ENCODE data around the gene RNF166. TPM values are rescaled to one million over a fixed set of nuclear protein-coding genes. Genes with fewer than 3 reads are reported as not detected.
A peak's percentile ranks its signal among the peaks of the same experiment; 100 is the strongest.

RNF166 gene
- total and polyA plus RNA-seq, 5 donors: 15.0 to 23.8 (median 18.4) TPM

DNA sequence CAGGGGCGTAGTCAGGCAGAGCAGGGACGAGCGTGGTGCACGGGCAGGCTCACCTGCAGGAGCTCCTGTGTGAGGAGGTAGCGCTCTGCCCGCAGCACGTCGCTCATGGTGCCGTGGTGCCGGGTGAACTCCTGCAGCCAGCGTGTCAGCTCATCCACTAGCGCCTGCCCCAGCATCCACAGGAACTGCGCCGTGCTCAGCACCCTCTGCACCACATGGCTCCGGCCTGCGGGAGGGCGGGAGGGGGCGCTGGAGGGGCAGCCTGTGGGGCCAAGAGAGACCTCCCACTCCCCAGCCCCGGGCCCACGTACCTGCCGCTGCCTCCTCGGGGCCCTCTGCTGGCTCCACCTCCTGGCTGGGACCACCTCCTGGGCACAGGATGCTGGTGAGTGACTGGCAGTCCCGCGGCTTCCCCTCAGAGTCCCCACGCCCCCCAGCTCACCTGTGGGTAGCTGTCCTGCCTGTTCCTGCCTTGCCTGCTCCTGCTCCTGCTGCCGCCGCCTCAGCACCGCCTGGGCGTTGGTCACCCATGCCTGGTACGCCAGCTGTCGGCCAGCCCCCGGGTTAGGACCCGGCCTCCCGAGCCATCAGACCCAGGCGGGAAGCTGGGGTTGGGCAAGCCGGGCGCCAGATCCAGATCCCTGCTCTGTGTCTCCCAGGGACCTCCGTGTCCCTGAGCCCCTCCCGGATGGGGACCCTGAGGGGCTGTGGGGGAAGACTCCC lies 16.7 kb upstream of the RNF166 start:
- no peak overlapping the region for H3K27ac ChIP-seq (ENCODE audit: low read length)
- DNase-seq (no peak), ATAC-seq (no peak)
- no peak overlapping the region for H3K4me3 ChIP-seq (ENCODE audit: low read length)
- no peaks in the 10 kb centered on the region for H3K9me3 ChIP-seq (ENCODE audit: control insufficient read depth, low read length)
- intact Hi-C loops (cut with DNase I): no loop called here
- H3K27me3 ChIP-seq (ENCODE audit: control insufficient read depth, insufficient read depth): no peaks in the 10 kb centered on the region
- WGBS: 95% methylated on average over 39 of the region's 39 CpGs
- no peaks in the 10 kb centered on the region for H3K4me1 ChIP-seq (ENCODE audit: control insufficient read depth, insufficient read depth, low read length)

DNA sequence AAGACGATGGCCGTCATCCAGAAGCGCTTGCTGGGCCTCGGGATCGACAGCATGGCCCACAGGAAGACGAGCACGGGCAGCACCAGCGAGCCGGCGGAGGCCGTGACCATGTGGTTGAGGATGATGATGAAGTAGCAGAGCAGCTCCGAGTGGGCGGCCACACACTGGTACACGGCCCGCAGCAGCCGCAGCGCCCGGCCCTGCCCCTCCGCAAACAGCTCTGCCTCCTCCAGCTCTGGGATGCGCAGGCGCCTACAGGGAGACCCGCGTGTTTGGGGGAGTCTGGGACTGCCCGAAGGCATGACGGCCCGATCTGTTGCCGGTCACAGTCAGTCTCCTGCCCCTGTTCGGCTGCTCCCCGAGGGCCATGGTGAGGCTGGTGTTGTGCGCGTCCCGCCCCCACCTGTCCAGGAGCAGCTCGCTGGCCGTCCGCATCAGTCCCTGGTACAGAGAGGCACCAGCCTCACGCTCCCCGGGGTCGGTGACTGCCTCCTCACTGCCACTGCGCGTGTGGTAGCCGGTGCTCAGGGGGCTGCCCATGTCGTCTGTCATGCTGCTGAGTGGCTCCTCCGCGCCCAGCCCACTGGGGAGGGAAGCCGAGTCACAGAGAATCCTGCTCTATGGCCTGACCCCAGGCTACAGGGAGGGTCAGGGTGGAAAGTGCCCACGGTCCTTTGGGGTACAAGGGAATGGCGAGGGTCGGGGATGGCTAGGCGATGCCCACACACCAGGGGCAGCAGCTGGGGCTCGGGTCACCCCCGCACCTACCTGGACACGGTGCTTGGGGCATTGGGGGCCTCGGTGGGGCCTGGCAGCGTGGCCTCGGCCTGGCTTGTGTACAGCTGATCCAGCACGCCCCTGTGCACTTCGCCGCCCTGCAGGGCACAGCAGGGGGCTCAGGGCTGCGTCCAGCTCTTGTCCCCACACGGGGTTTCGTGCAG lies 15.9 kb upstream of the RNF166 start:
- Histone ChIP-seq H3K9me3 (ENCODE audit: control insufficient read depth, low read length) (no peaks in the 10 kb centered on the region), H3K4me1 (ENCODE audit: control insufficient read depth, insufficient read depth, low read length) (no peaks in the 10 kb centered on the region), H3K27me3 (ENCODE audit: control insufficient read depth, insufficient read depth) (no peaks in the 10 kb centered on the region), H3K27ac (ENCODE audit: low read length) (no peak overlapping the region), H3K4me3 (ENCODE audit: low read length) (no peak overlapping the region)
- ATAC-seq: no peak
- WGBS: 95% methylated on average over 61 of the region's 61 CpGs
- no peak for DNase-seq
- intact Hi-C loops (cut with DNase I): no loop called here

- WGBS: 97% methylated on average over 17 of the region's 17 CpGs
Measured at GRCh38 chr16:88721236-88721635, 15.0 kb upstream of the RNF166 start.

GRCh38 chr16:88720396-88720970 lies 14.3 kb upstream of the RNF166 start:
- DNase-seq (no peak), ATAC-seq (no peak)
- Histone ChIP-seq H3K9me3 (ENCODE audit: control insufficient read depth, low read length) (no peaks in the 10 kb centered on the region), H3K27ac (ENCODE audit: low read length) (no peak overlapping the region), H3K27me3 (ENCODE audit: control insufficient read depth, insufficient read depth) (no peaks in the 10 kb centered on the region), H3K4me1 (ENCODE audit: control insufficient read depth, insufficient read depth, low read length) (no peaks in the 10 kb centered on the region), H3K4me3 (ENCODE audit: low read length) (no peak overlapping the region)
- WGBS: 93% methylated on average over 23 of the region's 23 CpGs
- intact Hi-C loops (cut with DNase I): no loop called here

More at GRCh38 chr16:88721236-88721635, 15.0 kb upstream of the RNF166 start:
- no peak for ATAC-seq
- no peak for DNase-seq
- Histone ChIP-seq H3K27me3 (ENCODE audit: control insufficient read depth, insufficient read depth) (no peaks in the 10 kb centered on the region), H3K27ac (ENCODE audit: low read length) (no peak overlapping the region), H3K4me3 (ENCODE audit: low read length) (no peak overlapping the region), H3K9me3 (ENCODE audit: control insufficient read depth, low read length) (no peaks in the 10 kb centered on the region), H3K4me1 (ENCODE audit: control insufficient read depth, insufficient read depth, low read length) (no peaks in the 10 kb centered on the region)
- intact Hi-C loops (cut with DNase I): no loop called here

- Histone ChIP-seq H3K4me1 (ENCODE audit: control insufficient read depth, insufficient read depth, low read length) (no peaks in the 10 kb centered on the region), H3K27ac (ENCODE audit: low read length) (no peak overlapping the region), H3K27me3 (ENCODE audit: control insufficient read depth, insufficient read depth) (no peaks in the 10 kb centered on the region), H3K4me3 (ENCODE audit: low read length) (no peak overlapping the region), H3K9me3 (ENCODE audit: control insufficient read depth, low read length) (no peaks in the 10 kb centered on the region)
- no peak for DNase-seq
- intact Hi-C loops (cut with DNase I): no loop called here
- ATAC-seq: no peak
- WGBS: 96% methylated on average over 19 of the region's 19 CpGs
Measured at GRCh38 chr16:88719933-88720296, 13.7 kb upstream of the RNF166 start.

GRCh38 chr16:88719267-88719932 lies 13.2 kb upstream of the RNF166 start:
- Histone ChIP-seq H3K27ac (ENCODE audit: low read length) (no peak overlapping the region), H3K4me1 (ENCODE audit: control insufficient read depth, insufficient read depth, low read length) (no peaks in the 10 kb centered on the region), H3K4me3 (ENCODE audit: low read length) (no peak overlapping the region), H3K27me3 (ENCODE audit: control insufficient read depth, insufficient read depth) (no peaks in the 10 kb centered on the region), H3K9me3 (ENCODE audit: control insufficient read depth, low read length) (no peaks in the 10 kb centered on the region)
- DNase-seq (peak in 2 of 3 donors; percentile 79 to 82), ATAC-seq (peak; percentile 22 to 48)
- intact Hi-C loops (cut with DNase I): no loop called here
- WGBS: 83% methylated on average over 29 of the region's 29 CpGs

DNA sequence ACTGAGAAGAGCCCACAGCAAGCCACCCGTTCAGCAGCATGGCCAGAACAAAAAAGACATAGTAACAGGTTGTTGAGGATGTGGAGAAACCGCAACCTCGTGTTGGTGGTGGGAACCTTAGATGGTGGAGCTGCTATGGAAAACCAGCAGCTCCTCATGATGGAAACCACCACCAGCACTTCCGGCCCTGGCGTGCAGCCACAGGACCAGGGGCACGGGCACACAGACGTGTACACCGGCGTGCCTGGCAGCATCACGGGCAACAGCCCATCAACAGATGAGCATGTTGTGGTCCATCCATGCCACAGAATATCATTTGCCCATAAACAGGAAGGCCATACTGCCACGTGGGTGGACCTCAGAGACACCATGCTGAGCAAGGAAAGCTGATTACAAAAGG lies 12.0 kb upstream of the RNF166 start:
- intact Hi-C loops (cut with DNase I): no loop called here
- ATAC-seq (no peak), DNase-seq (no peak)
- Histone ChIP-seq H3K9me3 (ENCODE audit: control insufficient read depth, low read length) (no peaks in the 10 kb centered on the region), H3K27me3 (ENCODE audit: control insufficient read depth, insufficient read depth) (no peaks in the 10 kb centered on the region), H3K4me3 (ENCODE audit: low read length) (no peak overlapping the region), H3K27ac (ENCODE audit: low read length) (no peak overlapping the region), H3K4me1 (ENCODE audit: control insufficient read depth, insufficient read depth, low read length) (no peaks in the 10 kb centered on the region)
- 91% methylated on average over 11 of the region's 11 CpGs for WGBS

DNA sequence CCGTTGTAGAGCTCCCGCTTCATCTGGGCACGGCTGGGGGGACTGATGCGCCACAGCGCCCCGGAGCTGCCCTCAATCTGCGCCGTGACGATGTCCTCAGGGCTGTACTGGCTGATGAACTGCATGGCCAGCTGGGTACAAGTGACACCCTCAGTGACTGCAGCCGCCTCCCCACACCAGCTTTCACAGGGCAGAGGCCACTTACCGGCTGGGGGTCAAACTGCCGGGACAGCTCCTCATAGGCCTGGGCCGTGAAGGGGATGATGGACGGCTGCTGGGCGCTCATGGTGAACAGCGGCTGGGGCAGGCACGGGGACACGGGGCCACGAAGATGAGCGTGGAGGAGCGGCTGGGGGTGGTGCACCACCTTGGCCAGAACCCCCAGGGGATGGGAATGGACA lies 10.4 kb upstream of the RNF166 start:
- Histone ChIP-seq H3K27me3 (ENCODE audit: control insufficient read depth, insufficient read depth) (no peaks in the 10 kb centered on the region), H3K27ac (ENCODE audit: low read length) (no peak overlapping the region), H3K4me1 (ENCODE audit: control insufficient read depth, insufficient read depth, low read length) (no peaks in the 10 kb centered on the region), H3K4me3 (ENCODE audit: low read length) (no peak overlapping the region), H3K9me3 (ENCODE audit: control insufficient read depth, low read length) (no peaks in the 10 kb centered on the region)
- intact Hi-C loops (cut with DNase I): no loop called here
- DNase-seq (no peak), ATAC-seq (no peak)
- WGBS: 95% methylated on average over 21 of the region's 21 CpGs

GRCh38 chr16:88716201-88716600 lies 10.0 kb upstream of the RNF166 start:
- 91% methylated on average over 15 of the region's 15 CpGs for WGBS
- Histone ChIP-seq H3K9me3 (ENCODE audit: control insufficient read depth, low read length) (no peaks in the 10 kb centered on the region), H3K27me3 (ENCODE audit: control insufficient read depth, insufficient read depth) (no peaks in the 10 kb centered on the region), H3K4me1 (ENCODE audit: control insufficient read depth, insufficient read depth, low read length) (no peaks in the 10 kb centered on the region), H3K4me3 (ENCODE audit: low read length) (no peak overlapping the region), H3K27ac (ENCODE audit: low read length) (no peak overlapping the region)
- intact Hi-C loops (cut with DNase I): no loop called here
- no peak for ATAC-seq
- no peak for DNase-seq

DNA sequence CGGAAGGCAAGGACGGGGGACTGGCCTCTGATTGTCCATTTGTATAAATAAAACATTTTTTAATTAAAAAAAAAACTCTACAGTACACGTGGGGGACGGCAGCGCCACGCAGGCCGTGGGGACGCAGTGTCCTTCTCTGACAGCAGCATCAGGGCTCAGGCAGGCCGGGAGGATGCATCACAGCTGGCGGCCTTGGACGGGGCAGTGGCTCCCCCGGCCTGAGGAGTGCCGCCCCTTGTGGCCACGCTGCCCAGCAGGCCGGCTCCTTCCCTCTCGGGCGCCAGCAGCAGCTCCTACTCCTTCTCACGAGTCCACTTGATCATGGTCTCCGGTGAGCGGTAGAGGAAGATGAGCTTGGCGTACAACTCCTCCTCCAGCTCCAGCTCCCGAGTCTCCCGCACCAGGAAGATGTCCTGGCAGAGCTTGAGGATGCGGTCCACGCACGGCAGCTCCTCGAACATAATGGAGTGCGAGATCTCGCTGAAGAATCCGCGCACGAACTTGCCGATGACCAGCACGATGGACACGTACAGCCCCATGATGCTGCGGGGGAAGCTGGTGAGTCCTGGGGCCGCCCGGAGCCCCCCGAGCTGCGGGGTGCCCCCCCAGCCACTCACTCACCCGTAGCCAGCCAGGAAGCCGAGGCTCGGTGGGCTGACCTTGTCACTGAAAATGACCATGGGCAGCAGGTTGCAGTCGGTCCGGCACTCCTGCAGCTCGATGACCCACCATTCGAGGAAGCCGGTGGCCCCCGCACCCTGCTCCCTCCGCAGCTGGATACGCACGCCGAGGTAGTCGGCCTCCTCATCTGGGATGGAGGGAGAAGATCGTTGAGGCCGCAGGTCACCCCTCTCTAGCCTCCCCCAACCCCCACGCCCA lies 9.3 kb upstream of the RNF166 start:
- ATAC-seq: no peak
- Histone ChIP-seq H3K4me1 (ENCODE audit: control insufficient read depth, insufficient read depth, low read length) (no peaks in the 10 kb centered on the region), H3K27me3 (ENCODE audit: control insufficient read depth, insufficient read depth) (no peaks in the 10 kb centered on the region), H3K4me3 (ENCODE audit: low read length) (no peak overlapping the region), H3K27ac (ENCODE audit: low read length) (no peak overlapping the region), H3K9me3 (ENCODE audit: control insufficient read depth, low read length) (no peaks in the 10 kb centered on the region)
- WGBS: 88% methylated on average over 57 of the region's 57 CpGs
- DNase-seq: no peak
- intact Hi-C loops (cut with DNase I): no loop called here
